ENCODE data around the gene CRY1. TPM values are rescaled to one million over a fixed set of nuclear protein-coding genes. Genes with fewer than 3 reads are reported as not detected.

Gene CRY1
- total RNA-seq, 6 experiments from 2014 or later = 7.5 to 12.5 (median 10.6) TPM

DNA sequence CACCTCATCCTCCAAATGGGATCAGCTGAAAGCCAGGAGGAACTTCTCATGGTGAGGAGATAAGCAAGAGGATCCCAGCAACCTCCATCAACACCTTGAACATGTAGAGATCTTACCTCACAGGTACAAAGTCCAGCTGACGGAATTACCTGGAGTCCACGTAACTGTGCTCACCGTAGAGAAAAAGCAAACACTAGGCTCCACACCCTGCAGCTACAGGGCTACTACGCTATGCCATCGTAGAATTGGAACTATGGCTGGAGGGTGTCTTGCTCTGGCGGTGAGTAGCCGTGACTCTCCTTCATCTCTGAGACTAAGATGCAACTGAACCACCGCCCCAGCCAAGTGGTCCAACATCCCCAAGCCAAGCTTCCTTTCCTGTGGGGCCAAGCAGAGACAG, 50.5 kb downstream of the CRY1 start:
- Histone ChIP-seq H3K27me3 (no peaks in the 10 kb centered on the region), H3K4me1 (no peaks in the 10 kb centered on the region), H3K9me3 (no peaks in the 10 kb centered on the region), H3K4me3 (no peak overlapping the region), H3K36me3 (no peaks in the 10 kb centered on the region), H3K27ac (no peak overlapping the region)
- TF ChIP-seq, protein P1, sequence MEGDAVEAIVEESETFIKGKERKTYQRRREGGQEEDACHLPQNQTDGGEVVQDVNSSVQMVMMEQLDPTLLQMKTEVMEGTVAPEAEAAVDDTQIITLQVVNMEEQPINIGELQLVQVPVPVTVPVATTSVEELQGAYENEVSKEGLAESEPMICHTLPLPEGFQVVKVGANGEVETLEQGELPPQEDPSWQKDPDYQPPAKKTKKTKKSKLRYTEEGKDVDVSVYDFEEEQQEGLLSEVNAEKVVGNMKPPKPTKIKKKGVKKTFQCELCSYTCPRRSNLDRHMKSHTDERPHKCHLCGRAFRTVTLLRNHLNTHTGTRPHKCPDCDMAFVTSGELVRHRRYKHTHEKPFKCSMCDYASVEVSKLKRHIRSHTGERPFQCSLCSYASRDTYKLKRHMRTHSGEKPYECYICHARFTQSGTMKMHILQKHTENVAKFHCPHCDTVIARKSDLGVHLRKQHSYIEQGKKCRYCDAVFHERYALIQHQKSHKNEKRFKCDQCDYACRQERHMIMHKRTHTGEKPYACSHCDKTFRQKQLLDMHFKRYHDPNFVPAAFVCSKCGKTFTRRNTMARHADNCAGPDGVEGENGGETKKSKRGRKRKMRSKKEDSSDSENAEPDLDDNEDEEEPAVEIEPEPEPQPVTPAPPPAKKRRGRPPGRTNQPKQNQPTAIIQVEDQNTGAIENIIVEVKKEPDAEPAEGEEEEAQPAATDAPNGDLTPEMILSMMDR (IDR thresholded peaks at IDR 0.05) = no peak
- no peak for TF ChIP-seq POLR2A (IDR thresholded peaks at IDR 0.05)
- intact Hi-C loops (cut with DNase I) = no loop called here
- DNase-seq (no peak), ATAC-seq (peak; percentile 41 to 67 (median 48))
- WGBS (ENCODE audit: insufficient coverage, low coverage, low lambda C conversion rate, missing lambda C conversion rate) = 27% methylated on average over 5 of the region's 8 CpGs

DNA sequence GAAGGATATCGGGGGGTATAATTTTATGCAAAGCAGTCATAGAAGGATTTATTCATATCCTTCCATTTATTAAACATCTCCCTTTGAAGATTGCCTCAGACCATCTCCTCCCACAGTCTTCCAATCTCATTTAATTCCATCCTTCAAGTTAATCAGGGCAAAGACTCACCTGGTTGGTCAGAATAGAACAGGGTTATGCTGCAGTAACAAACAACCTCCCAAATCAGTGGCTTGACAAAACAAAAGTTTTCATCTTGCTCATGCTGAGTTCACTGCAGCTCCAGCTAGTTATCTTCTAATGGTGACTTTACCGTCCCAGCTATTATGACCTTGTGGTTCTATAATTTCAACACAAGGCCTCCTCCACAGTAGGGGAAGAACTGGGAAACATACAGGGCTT, 57.6 kb downstream of the CRY1 start:
- no peak overlapping the region for H3K27ac ChIP-seq
- TF ChIP-seq POLR2A (IDR thresholded peaks at IDR 0.05) = no peak
- TF ChIP-seq, protein P1 (IDR thresholded peaks at IDR 0.05) = no peak
- no peaks in the 10 kb centered on the region for H3K36me3 ChIP-seq
- DNase-seq = no peak
- no peak for ATAC-seq
- intact Hi-C loops (cut with DNase I) = no loop called here
- WGBS (ENCODE audit: insufficient coverage, low coverage, low lambda C conversion rate, missing lambda C conversion rate) = 87% methylated on average over 2 of the region's 2 CpGs
- no peak overlapping the region for H3K4me3 ChIP-seq
- no peaks in the 10 kb centered on the region for H3K27me3 ChIP-seq
- H3K4me1 ChIP-seq = no peaks in the 10 kb centered on the region
- no peaks in the 10 kb centered on the region for H3K9me3 ChIP-seq

- DNase-seq (no peak), ATAC-seq (no peak)
- TF ChIP-seq POLR2A (IDR thresholded peaks at IDR 0.05) = no peak
- TF ChIP-seq, protein P1 (IDR thresholded peaks at IDR 0.05) = no peak
- no peak overlapping the region for H3K27ac ChIP-seq
- H3K4me1 ChIP-seq = no peaks in the 10 kb centered on the region
- no peaks in the 10 kb centered on the region for H3K27me3 ChIP-seq
- H3K36me3 ChIP-seq = no peaks in the 10 kb centered on the region
- WGBS (ENCODE audit: insufficient coverage, low coverage, low lambda C conversion rate, missing lambda C conversion rate) = 87% methylated on average over 9 of the region's 9 CpGs
- no peaks in the 10 kb centered on the region for H3K9me3 ChIP-seq
- no peak overlapping the region for H3K4me3 ChIP-seq
- intact Hi-C loops (cut with DNase I) = no loop called here
These were observed 59.3 kb downstream of the CRY1 start for GRCh38 chr12:107033758-107034739.

DNA sequence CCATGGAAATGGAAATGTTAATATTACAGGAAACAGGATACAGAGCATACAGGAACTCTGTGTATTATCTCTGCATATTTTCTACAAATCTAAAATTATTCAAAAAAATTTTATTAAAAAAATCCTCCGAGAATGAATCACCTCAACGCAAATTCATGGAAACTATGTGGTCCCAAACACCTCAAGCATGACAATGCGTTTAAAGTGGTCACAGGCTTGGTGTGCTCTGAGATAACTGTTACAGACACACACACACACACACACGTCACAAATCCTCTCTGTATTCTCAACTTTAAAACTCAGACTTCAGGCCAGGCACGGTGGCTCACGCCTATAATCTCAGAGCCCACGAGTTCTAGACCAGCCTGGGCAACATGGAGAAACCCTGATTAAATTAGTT, 61.1 kb downstream of the CRY1 start:
- Histone ChIP-seq H3K27me3 (no peaks in the 10 kb centered on the region), H3K9me3 (no peaks in the 10 kb centered on the region), H3K36me3 (no peaks in the 10 kb centered on the region), H3K4me1 (peaks cover 0 to 14% (median 5%) of the 10 kb centered on the region in 4 donors), H3K4me3 (no peak overlapping the region), H3K27ac (no peak overlapping the region)
- no peak for ATAC-seq
- intact Hi-C loops (cut with DNase I) = no loop called here
- no peak for TF ChIP-seq POLR2A (IDR thresholded peaks at IDR 0.05)
- TF ChIP-seq, protein P1 (IDR thresholded peaks at IDR 0.05) = no peak
- WGBS (ENCODE audit: insufficient coverage, low coverage, low lambda C conversion rate, missing lambda C conversion rate) = 75% methylated on average over 7 of the region's 7 CpGs
- DNase-seq = no peak
